Measurements from ENCODE around the gene INSIG2.

INSIG2 gene

DNA sequence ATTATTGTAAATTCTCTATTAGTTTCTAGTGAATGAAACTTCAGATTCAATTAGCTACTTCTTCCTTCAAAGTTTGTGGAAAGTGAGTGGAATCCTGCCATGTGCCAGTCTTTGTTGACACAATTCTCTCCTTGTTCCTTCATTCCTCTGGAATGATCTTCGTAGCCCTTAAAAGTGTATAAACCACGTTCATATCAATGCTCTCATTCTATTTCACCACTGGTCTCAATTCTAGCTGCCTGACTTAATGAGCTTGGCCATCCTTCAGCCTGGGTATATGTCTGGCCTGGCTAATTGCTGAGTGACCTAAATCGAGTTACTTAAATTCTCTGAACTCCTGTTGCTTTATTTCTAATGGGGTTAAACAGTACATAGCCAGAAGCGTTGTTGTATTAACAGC lies 43.5 kb downstream of the INSIG2 start:
- no peak for DNase-seq (ENCODE audit: low read depth)

- no peak for DNase-seq (ENCODE audit: low read depth)
Observed at GRCh38 chr2:118133916-118134315, 45.6 kb downstream of the INSIG2 start.

GRCh38 chr2:118134650-118135049 lies 46.4 kb downstream of the INSIG2 start:
- no peak for DNase-seq (ENCODE audit: low read depth)

DNA sequence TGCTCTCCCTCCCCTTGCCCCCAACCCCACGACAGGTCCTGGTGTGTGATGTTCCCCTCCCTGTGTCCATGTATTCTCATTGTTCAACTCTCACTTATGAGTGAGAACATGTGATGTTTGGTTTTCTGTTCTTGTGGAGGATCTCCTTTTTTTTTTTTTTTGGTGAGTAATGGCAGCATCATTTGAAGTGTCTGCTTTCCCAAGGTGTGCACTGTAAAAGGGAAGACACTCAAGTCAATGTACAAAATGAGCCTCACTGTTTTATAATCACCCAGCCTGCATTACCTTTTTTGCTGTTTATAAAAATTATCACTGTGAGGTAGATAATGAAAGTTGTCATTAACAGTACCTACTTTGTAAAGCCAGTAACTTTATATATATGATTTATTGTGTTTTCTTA lies 56.9 kb downstream of the INSIG2 start:
- DNase-seq (ENCODE audit: low read depth) = no peak

DNA sequence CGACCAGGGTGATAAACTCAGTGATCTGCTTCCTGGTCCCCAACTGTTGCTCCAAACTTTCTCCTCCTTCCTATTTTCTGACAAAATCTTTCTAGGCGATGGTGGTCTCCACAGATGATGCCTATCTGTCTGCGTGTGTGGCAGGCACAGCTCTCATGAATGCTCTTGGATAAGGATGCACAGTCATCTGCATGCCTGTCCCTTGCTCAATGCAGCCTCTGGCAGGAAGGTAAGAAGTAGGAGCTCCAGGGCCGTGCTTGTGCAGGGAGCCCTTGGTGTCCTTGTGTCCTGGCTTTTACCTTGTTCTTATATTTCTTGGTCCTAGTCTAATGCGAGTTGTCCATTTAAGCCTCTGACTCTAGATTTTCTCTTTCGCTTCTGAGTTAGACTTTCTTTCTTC lies 57.5 kb downstream of the INSIG2 start:
- DNase-seq (ENCODE audit: low read depth) = no peak

DNA sequence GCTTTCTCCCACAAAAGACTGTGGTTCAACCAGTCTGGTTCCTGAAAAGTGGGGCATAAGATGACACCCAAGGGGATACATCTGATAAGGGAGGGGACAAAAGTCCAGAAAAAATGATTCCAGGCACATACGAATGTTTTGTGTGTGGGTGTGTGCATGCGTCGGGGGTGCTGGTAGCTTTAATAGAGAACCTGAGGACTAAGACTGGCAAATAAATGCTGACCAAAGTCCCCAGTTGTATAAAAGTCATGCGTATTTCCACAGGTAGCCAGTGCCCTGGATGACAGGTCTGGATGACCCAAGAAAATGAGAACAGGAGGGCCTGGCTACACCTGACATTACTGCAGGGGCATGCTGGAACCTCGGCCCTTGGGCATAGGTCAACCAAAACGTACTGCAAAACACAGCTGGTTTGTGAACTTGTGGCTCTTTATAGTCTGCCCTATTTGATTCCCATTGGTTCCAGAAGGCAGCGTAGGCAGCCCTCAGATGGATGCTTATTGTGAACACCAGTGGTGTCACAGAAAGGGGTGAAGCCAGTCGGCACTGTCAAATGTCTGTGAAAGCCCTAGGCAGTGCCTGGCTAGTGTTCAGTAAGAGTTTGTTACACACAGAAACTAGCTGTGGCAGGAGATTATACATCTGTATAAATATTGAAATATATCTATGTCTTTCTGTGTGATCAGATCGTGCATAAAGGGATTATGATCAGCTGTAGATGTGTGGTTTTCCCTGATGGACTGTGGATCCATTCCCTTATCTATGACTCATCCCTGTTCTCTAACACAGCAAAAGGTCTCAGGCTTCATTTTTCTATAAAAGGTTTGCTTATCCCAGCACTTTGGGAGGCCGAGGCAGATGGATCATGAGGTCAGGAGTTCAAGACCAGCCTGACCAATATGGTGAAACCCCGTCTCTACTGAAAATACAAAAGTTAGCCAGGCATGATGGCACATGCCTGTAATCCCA lies 58.3 kb downstream of the INSIG2 start:
- DNase-seq (ENCODE audit: low read depth) = no peak

GRCh38 chr2:118148133-118148532 lies 59.9 kb downstream of the INSIG2 start:
- no peak for DNase-seq (ENCODE audit: low read depth)

DNA sequence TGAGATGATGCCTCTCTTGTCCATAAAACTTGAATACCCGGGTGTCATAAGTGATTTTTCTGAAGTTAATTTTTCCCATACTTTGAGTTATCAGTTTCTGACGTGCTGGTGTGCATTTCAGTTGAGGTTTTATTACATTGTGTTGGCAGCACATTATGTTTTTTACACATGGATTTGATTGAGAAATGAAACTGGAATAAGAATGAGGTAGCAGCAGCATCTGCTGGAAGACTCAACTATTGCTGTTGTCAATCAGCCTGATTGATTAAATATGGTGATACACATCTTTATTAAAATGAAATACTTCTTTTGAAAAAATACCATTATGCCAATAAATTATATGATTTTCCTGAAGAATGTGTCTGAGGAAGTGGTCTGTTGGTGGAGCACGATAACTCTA lies 60.5 kb downstream of the INSIG2 start:
- no peak for DNase-seq (ENCODE audit: low read depth)

DNA sequence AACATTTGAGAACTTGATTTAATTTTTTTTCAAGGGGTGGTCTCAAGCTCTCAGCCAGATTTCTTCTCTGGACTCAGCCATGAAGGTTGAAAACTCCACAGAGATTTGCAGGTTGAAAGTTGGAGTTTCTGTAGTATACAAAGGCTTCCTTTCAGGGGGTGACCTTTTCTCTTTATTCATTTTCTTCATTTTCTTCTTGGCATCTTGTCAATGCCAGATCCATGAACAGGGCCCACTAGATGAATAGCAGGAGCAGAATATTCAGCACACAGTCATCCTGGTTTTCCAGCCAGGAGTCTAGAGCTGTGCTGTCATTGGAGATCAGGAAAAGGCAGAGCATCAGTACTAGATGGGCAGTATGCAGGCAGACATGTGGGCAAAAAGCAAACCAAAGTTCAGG lies 62.0 kb downstream of the INSIG2 start:
- no peak for DNase-seq (ENCODE audit: low read depth)

- no peak for DNase-seq (ENCODE audit: low read depth)
Observed at GRCh38 chr2:118151831-118152230, 63.6 kb downstream of the INSIG2 start.

GRCh38 chr2:118153433-118153832 lies 65.2 kb downstream of the INSIG2 start:
- no peak for DNase-seq (ENCODE audit: low read depth)

DNA sequence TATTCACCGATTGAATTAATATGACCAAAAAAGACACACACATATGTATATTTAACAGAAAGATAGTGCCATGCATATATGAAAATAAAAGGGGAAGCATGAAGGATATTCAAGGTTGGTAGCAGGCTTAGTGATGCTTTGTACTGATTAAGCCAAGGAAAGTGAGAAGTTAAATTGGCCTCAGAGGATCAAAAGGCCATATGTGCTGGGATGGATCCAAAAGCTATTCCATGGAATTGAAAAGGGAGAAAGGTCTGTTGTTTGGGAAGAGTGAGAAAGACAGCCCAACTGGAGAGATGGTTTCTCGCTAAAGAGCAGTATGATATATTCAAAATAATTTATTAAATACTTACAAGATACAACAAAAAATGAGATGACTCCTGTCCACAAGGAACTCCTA lies 65.9 kb downstream of the INSIG2 start:
- no peak for DNase-seq (ENCODE audit: low read depth)
